Body of pancreas (tissue), 4 donors: ENCODE measurements around the gene CAPRIN2. TPM values are rescaled to one million over a fixed set of nuclear protein-coding genes. Genes with fewer than 3 reads are reported as not detected.
A peak's percentile ranks its signal among the peaks of the same experiment; 100 is the strongest.

ENCODE experiments used
- ATAC-seq: fragments of 150-250 bp; one replicate; pipeline ENCODE4 v1.9.1; 2016
- DNase-seq, 4 donors: peaks; one replicate each; pipeline ENCODE4 v3.0.0-alpha.2; 2019
- H3K27ac ChIP-seq, 4 donors: fragments of 200-600 bp; sonication (generic); 1 replicate in 3 of 4; 2 replicates in 1 of 4; pipeline versions ENCODE4 v1.5.1 to v1.6.1; 2016 to 2019; ENCODE audit warnings: mild to moderate bottlenecking in 1 of 4, mixed read lengths in 1 of 4, moderate library complexity in 1 of 4
- H3K27me3 ChIP-seq, 2 donors: fragments of 200-600 bp; sonication (generic); one replicate each; pipeline ENCODE4 v1.6.0; 2016; ENCODE audit warnings: mild to moderate bottlenecking in 1 of 2
- H3K36me3 ChIP-seq, 2 donors: fragments of 200-600 bp; sonication (generic); replicated peaks in 1 of 2; 2 replicates each; pipeline ENCODE4 v1.5.1; 2016; ENCODE audit warnings: low read depth in 2 of 2; ENCODE audit not compliant: insufficient read depth in 1 of 2
- H3K4me1 ChIP-seq: fragments of 200-600 bp; sonication (generic); one replicate; pipeline ENCODE4 v1.6.0; 2016
- H3K4me3 ChIP-seq, 2 donors: fragments of 200-600 bp; sonication (generic); 1 replicate in 1 of 2; 2 replicates in 1 of 2; pipeline ENCODE4 v1.5.1; 2016 to 2019
- H3K9me3 ChIP-seq, 3 donors: fragments of 200-600 bp; sonication (generic); 1 replicate in 2 of 3; 2 replicates in 1 of 3; pipeline ENCODE4 v1.5.1; 2016
- CTCF ChIP-seq, 7 experiments: fragments of 450-650 bp in 4 of 7; fragments of 200-600 bp in 3 of 7; sonication (generic) in 3 of 7; IDR thresholded peaks; one replicate each; pipeline ENCODE4 v1.5.1; 2016 to 2019; ENCODE audit warnings: antibody characterized with exemption in 7 of 7
- POLR2A ChIP-seq, 3 donors: fragments of 450-650 bp; IDR thresholded peaks; one replicate each; pipeline ENCODE4 v1.6.1; 2016; ENCODE audit warnings: antibody characterized with exemption in 3 of 3, mild to moderate bottlenecking in 2 of 3
- WGBS, 2 donors: methylation state at CpG; one replicate each; pipeline ENCODE4 v1.1.5; 2017; 5-methylcytosine and 5-hydroxymethylcytosine counted together
- intact Hi-C: fragments of 100-400 bp; cut with DNase I; formaldehyde crosslinking; loops from one replicate; pipeline ENCODE4 v1.15.1; 2023
- total RNA-seq, 2 donors: library from RNA; depleted of rRNA; stranded (reverse); fragments of >200 nt; gene quantifications; one replicate each; pipeline ENCODE4 v1.1.0, GENCODE V29; 2016

The CAPRIN2 gene
- 10 to 100 TPM; 20.8 to 30.4 TPM for total RNA-seq

GRCh38 chr12:30754750-30755394 lies at the start of gene CAPRIN2:
Gene CAPRIN2, minus strand, starts transcription at chr12:30754951. Its CDS starts 1,431 bp downstream, at chr12:30753520.
- peak within 1 kb of the TSS; percentile 90 to 94 (median 92) for H3K27ac ChIP-seq
- peaks cover 31% of the 10 kb centered on the region for H3K4me1 ChIP-seq
- 0 to 2% methylated on average over 17 to 57 of the region's 72 CpGs for WGBS, 2 donors
- no peaks in the 10 kb centered on the region for H3K27me3 ChIP-seq
- no peaks in the 10 kb centered on the region for H3K36me3 ChIP-seq
- H3K4me3 ChIP-seq = peak within 1 kb of the TSS; percentile 40 to 76
- peak; percentile 95 for ATAC-seq
- no peaks in the 10 kb centered on the region for H3K9me3 ChIP-seq
- intact Hi-C loops = no loop called here
- TF ChIP-seq POLR2A (IDR thresholded peaks at IDR 0.05) (peak; percentile 76 to 90 (median 89)), CTCF (IDR thresholded peaks at IDR 0.05) (peak in 6 of 7 experiments; percentile 25 to 58 (median 46))
- DNase-seq = peak; percentile 96 to 97 (median 96)

GRCh38 chr12:30797689-30798088 lies 42.9 kb upstream of the CAPRIN2 start:
- intact Hi-C loops = no loop called here
- Histone ChIP-seq H3K4me3 (no peak overlapping the region), H3K27me3 (no peaks in the 10 kb centered on the region), H3K4me1 (peaks cover 15% of the 10 kb centered on the region), H3K27ac (no peak overlapping the region), H3K36me3 (no peaks in the 10 kb centered on the region), H3K9me3 (no peaks in the 10 kb centered on the region)
- 85 to 91% methylated on average over 4 of the region's 4 CpGs for WGBS, 2 donors
- ATAC-seq = no peak
- no peak for TF ChIP-seq POLR2A (IDR thresholded peaks at IDR 0.05)
- TF ChIP-seq CTCF (IDR thresholded peaks at IDR 0.05) = no peak
- DNase-seq = no peak

- DNase-seq = no peak
- Histone ChIP-seq H3K4me1 (peaks cover 15% of the 10 kb centered on the region), H3K9me3 (no peaks in the 10 kb centered on the region), H3K4me3 (peak overlapping the region; percentile 6 to 34), H3K27ac (no peak overlapping the region), H3K36me3 (no peaks in the 10 kb centered on the region), H3K27me3 (no peaks in the 10 kb centered on the region)
- 15 to 18% methylated on average over 22 of the region's 22 CpGs for WGBS, 2 donors
- no peak for TF ChIP-seq CTCF (IDR thresholded peaks at IDR 0.05)
- TF ChIP-seq POLR2A (IDR thresholded peaks at IDR 0.05) = no peak
- intact Hi-C loops = no loop called here
- no peak for ATAC-seq
These were observed 42.2 kb upstream of the CAPRIN2 start for GRCh38 chr12:30796891-30797371.

GRCh38 chr12:30796313-30796780 lies 41.6 kb upstream of the CAPRIN2 start:
- peak; percentile 8 to 45 (median 32) for DNase-seq
- Histone ChIP-seq H3K36me3 (no peaks in the 10 kb centered on the region), H3K4me1 (peaks cover 15% of the 10 kb centered on the region), H3K4me3 (peak overlapping the region; percentile 6 to 34), H3K27me3 (no peaks in the 10 kb centered on the region), H3K9me3 (no peaks in the 10 kb centered on the region), H3K27ac (no peak overlapping the region)
- TF ChIP-seq CTCF (IDR thresholded peaks at IDR 0.05) (peak in 1 of 7 experiments; percentile 9), POLR2A (IDR thresholded peaks at IDR 0.05) (no peak)
- WGBS, 2 donors = 0 to 2% methylated on average over 15 to 38 of the region's 38 CpGs
- ATAC-seq = peak; percentile 48
- intact Hi-C loops = no loop called here
